ENCODE measurements around the gene SAMSN1. TPM values are rescaled to one million over a fixed set of nuclear protein-coding genes. Genes with fewer than 3 reads are reported as not detected.

The SAMSN1 gene
- total RNA-seq, 1 experiment from 2014 or later: 2.8 TPM

GRCh38 chr21:14491269-14491681 lies 54.8 kb downstream of the SAMSN1 start:
- WGBS (ENCODE audit: extremely low coverage, insufficient read length, low lambda C conversion rate): no CpG with 5 or more reads among the region's 1 CpG
- Histone ChIP-seq H3T11ph (ENCODE audit: low read length) (no peak overlapping the region), H2BK15ac (ENCODE audit: low read depth, low read length) (no peak overlapping the region), H3K18ac (ENCODE audit: insufficient read length, low read depth, low read length) (no peak overlapping the region), H3K14ac (ENCODE audit: insufficient read depth, low read length) (no peak overlapping the region), H3K9me3 (ENCODE audit: control insufficient read depth, low read depth, low read length) (no peaks in the 10 kb centered on the region), H4K5ac (ENCODE audit: insufficient read length, low read depth, low read length) (no peak overlapping the region), H2AFZ (ENCODE audit: low read length) (no peak overlapping the region), H4K8ac (replicated peaks; ENCODE audit: insufficient read length, low read depth, low read length) (no peak overlapping the region), H2BK120ac (ENCODE audit: low read depth, low read length, poor library complexity, severe bottlenecking) (no peak overlapping the region), H2AK5ac (ENCODE audit: insufficient read length, low read length) (no peak overlapping the region), H3K23ac (ENCODE audit: insufficient read length, low read depth, low read length) (no peak overlapping the region), H3K9ac (ENCODE audit: extremely low read depth, insufficient read length, low read length) (no peak overlapping the region), H3K4me1 (ENCODE audit: insufficient read depth, low read length) (no peaks in the 10 kb centered on the region), H3K4ac (ENCODE audit: low read depth, low read length) (no peak overlapping the region), H3K79me1 (ENCODE audit: insufficient read depth, low read depth, low read length, poor library complexity, severe bottlenecking) (no peaks in the 10 kb centered on the region), H3K4me2 (ENCODE audit: insufficient read depth, insufficient read length, low read length) (no peak overlapping the region), H3K27me3 (ENCODE audit: insufficient read depth, low read length) (no peaks in the 10 kb centered on the region), H2BK20ac (ENCODE audit: low read depth, low read length, poor library complexity, severe bottlenecking) (no peak overlapping the region), H3K23me2 (ENCODE audit: insufficient read length, low read depth, low read length, poor library complexity, severe bottlenecking) (no peaks in the 10 kb centered on the region), H3K27ac (ENCODE audit: insufficient read length, low read depth, low read length) (no peak overlapping the region), H4K20me1 (ENCODE audit: control insufficient read depth, insufficient read depth, insufficient read length) (no peaks in the 10 kb centered on the region), H2BK12ac (ENCODE audit: insufficient read length, low read depth, low read length) (no peak overlapping the region), H3K56ac (ENCODE audit: insufficient read length, low read depth, low read length) (no peak overlapping the region), H2BK5ac (ENCODE audit: insufficient read length, low read length) (no peak overlapping the region), H4K91ac (ENCODE audit: insufficient read length, low read depth, low read length) (no peak overlapping the region), H3K79me2 (ENCODE audit: insufficient read depth, low read length) (no peaks in the 10 kb centered on the region)
- Mint-ChIP-seq H3K4me3 (no peak overlapping the region), H3K4me1 (no peaks in the 10 kb centered on the region), H3K27me3 (ENCODE audit: low read depth) (no peaks in the 10 kb centered on the region), H3K27ac (no peak overlapping the region), H3K9me3 (peaks cover 0 to 4% of the 10 kb centered on the region in 2 experiments; a peak in 3 of 5 replicates), H3K36me3 (ENCODE audit: insufficient read depth in 1 of 3, low read depth in 3 of 3) (peaks cover 0 to 3% (median 3%) of the 10 kb centered on the region in 3 experiments; a peak in 2 of 7 replicates)
- no peak for TF ChIP-seq CTCF (conservative IDR thresholded peaks at IDR 0.05)
- no peak for DNase-seq

All from H9 (cell line).